Skeletal muscle tissue (tissue), 4 donors: ENCODE measurements around the gene DSTYK. TPM values are rescaled to one million over a fixed set of nuclear protein-coding genes. Genes with fewer than 3 reads are reported as not detected.

ENCODE experiments used
- H3K27ac ChIP-seq: one replicate; pipeline ENCODE4 v1.7.0; 2013; ENCODE audit warnings: mild to moderate bottlenecking, low read depth, low read length, inconsistent platforms
- H3K27me3 ChIP-seq, 3 donors: one replicate each; pipeline ENCODE4 v1.7.0; 2013; ENCODE audit warnings: low read length in 3 of 3; ENCODE audit not compliant: control insufficient read depth in 3 of 3, insufficient read depth in 3 of 3
- H3K36me3 ChIP-seq, 3 donors: one replicate each; pipeline ENCODE4 v1.7.0; 2013; ENCODE audit warnings: low read length in 3 of 3; ENCODE audit not compliant: control insufficient read depth in 3 of 3, insufficient read depth in 3 of 3
- H3K4me1 ChIP-seq, 3 donors: one replicate each; pipeline ENCODE4 v1.7.0; 2013; ENCODE audit warnings: low read length in 3 of 3, mild to moderate bottlenecking in 3 of 3; ENCODE audit not compliant: control insufficient read depth in 3 of 3, insufficient read depth in 3 of 3
- H3K4me3 ChIP-seq, 3 donors: one replicate each; pipeline ENCODE4 v1.7.0; 2013; ENCODE audit warnings: low read length in 3 of 3
- H3K9ac ChIP-seq, 3 donors: one replicate each; pipeline ENCODE4 v1.7.0; 2013; ENCODE audit warnings: low read length in 3 of 3, mild to moderate bottlenecking in 3 of 3, moderate library complexity in 2 of 3, low read depth in 1 of 3
- H3K9me3 ChIP-seq, 3 donors: one replicate each; pipeline ENCODE4 v1.7.0; 2013; ENCODE audit warnings: low read length in 3 of 3; ENCODE audit not compliant: control insufficient read depth in 3 of 3
- total RNA-seq: library from RNA; depleted of rRNA; stranded (reverse); fragments of >200 nt; gene quantifications from one replicate; pipeline ENCODE4 v1.2.3, GENCODE V29; 2014
- donor health status: Osteomylitis.

The DSTYK gene
- total RNA-seq, 1 donor from 2014 or later = 10.4 TPM

DNA sequence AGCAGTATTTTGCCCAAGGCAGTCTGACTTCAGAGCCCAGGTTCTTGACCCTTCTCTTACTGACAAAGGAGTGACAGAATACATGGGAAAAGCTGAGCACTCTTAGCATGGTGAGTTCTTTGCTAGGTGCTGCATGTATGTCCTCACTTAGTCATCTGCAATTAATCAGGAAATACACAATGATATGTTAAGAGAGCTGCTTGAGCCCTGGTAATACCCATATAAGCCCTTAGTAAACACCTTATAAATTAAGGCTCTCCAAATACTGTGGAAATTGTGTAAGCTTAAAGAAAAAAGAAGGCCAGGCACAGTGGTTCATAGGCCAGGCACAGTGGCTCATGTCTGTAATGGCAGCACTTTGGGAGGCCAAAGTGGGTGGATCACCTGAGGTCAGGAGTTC, 113.3 kb downstream of the DSTYK start:
- Histone ChIP-seq H3K36me3 (peaks cover 42 to 77% (median 70%) of the 10 kb centered on the region in 3 donors), H3K27ac (no peak overlapping the region), H3K27me3 (no peaks in the 10 kb centered on the region), H3K9me3 (no peaks in the 10 kb centered on the region), H3K4me3 (no peak overlapping the region), H3K4me1 (no peaks in the 10 kb centered on the region), H3K9ac (no peak overlapping the region)

DNA sequence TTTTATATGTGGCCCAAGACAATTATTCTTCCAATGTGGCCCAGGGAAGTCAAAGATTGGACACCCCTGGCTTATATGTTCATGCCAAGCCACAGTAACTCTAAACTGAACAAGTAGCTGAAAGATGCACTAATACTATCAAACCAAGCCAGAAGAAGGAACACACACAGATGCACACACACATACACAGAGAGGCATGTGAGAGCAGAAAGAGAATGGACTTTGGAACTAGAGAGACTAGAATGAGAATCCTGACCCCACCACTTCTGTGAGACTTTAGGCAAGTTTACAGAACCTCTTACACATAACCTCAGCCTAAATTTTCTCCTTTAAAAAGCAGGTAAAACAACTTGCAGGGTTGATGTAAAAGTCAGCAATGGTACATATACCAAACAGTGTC, 116.1 kb downstream of the DSTYK start:
- no peak overlapping the region for H3K4me3 ChIP-seq
- peaks cover 5 to 15% (median 9%) of the 10 kb centered on the region in 3 donors for H3K4me1 ChIP-seq
- H3K36me3 ChIP-seq = peaks cover 32 to 74% (median 62%) of the 10 kb centered on the region in 3 donors
- H3K27me3 ChIP-seq = no peaks in the 10 kb centered on the region
- no peak overlapping the region for H3K9ac ChIP-seq
- no peak overlapping the region for H3K27ac ChIP-seq
- no peaks in the 10 kb centered on the region for H3K9me3 ChIP-seq

Other genes with a start within 250 kb of the DSTYK start
- 2.6 TPM for gene CNTN2, start 168.5 kb downstream of the DSTYK start, total RNA-seq
- gene TMEM81, start 127.2 kb downstream of the DSTYK start, total RNA-seq = 0.52 TPM
- gene RBBP5, start 89.7 kb downstream of the DSTYK start, total RNA-seq = 12.5 TPM
- 15.1 TPM for gene TMCC2, start 16.2 kb upstream of the DSTYK start, total RNA-seq
- gene NUAK2, start 110.0 kb upstream of the DSTYK start, total RNA-seq = 1.0 TPM
- gene KLHDC8A, start 145.2 kb upstream of the DSTYK start, total RNA-seq = 0.52 TPM
- gene LEMD1, start 210.4 kb upstream of the DSTYK start, total RNA-seq = not detected
- gene BLACAT1, start 244.3 kb upstream of the DSTYK start, total RNA-seq = not detected